LNCAP (cell line): Measurements from ENCODE around the gene SGMS2.

Source experiments
- CTCF ChIP-seq: fragments of 450-650 bp; IDR thresholded peaks from 2 replicates; pipeline ENCODE4 v1.5.1; 2017; ENCODE audit warnings: mild to moderate bottlenecking

SGMS2 gene

GRCh38 chr4:107843391-107843790 is 18.7 kb downstream of the SGMS2 start:
- TF ChIP-seq CTCF = no peak

GRCh38 chr4:107845681-107846080 is 20.9 kb downstream of the SGMS2 start:
- no peak for TF ChIP-seq CTCF

- no peak for TF ChIP-seq CTCF
Observed at GRCh38 chr4:107850438-107850837, 25.7 kb downstream of the SGMS2 start.

GRCh38 chr4:107853444-107854355 is 29.0 kb downstream of the SGMS2 start:
- TF ChIP-seq CTCF = no peak

GRCh38 chr4:107854356-107855022 is 29.8 kb downstream of the SGMS2 start:
- TF ChIP-seq CTCF = no peak

GRCh38 chr4:107855723-107856122 is 31.0 kb downstream of the SGMS2 start:
- no peak for TF ChIP-seq CTCF

- TF ChIP-seq CTCF = no peak
Observed at GRCh38 chr4:107856901-107857300, 32.2 kb downstream of the SGMS2 start.
